GDM1 (cell line): ENCODE results near the gene AKIRIN2.
"Not testable (repeated sequence)": the region's sequence is repeated elsewhere in the genome, so short reads cannot be mapped to it uniquely, and the experiment has no call there.

ENCODE experiments used
- DNase-seq: peaks from one replicate; lab custom pipeline; 2025; lab: John Stamatoyannopoulos, UW

The AKIRIN2 gene

GRCh38 chr6:87687296-87687695, 14.7 kb downstream of the AKIRIN2 start:
- DNase-seq = no peak

- not testable (repeated sequence) for DNase-seq
Observed at GRCh38 chr6:87686636-87687205, 15.3 kb downstream of the AKIRIN2 start.

DNA sequence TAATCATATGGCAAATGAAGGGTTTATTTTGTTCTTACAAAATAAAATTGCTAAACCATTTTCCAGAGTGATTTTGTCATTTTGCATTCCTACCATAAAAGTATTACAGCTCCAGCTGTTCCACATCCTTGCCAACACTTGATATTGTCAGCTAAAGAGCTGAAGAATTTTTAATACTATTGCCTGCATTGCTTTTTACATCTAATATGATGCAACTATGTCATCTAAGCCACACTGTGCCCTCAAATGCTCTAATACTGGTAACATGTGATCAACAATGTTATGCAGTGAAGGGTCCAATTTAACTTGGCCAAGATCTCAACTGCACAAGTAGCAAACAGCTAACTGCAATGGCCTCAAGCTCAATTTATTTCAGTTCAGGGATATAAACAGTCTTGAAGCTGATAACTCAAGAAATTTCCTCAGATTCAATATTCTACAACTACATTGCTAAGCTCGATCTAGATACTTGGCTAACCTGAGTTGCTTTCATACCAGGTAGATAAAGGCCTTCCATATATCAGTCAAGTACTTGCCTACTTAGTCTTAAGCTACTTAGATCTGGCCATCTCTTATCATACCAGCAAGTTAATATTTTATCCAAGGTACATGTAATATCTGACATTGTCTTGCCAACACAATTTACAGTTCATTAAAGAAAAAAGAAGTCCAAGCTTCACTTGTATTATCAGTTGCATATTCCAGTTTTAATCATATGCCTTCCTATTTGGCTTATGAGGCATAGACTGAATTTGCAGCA, 17.0 kb downstream of the AKIRIN2 start:
- DNase-seq = no peak

DNA sequence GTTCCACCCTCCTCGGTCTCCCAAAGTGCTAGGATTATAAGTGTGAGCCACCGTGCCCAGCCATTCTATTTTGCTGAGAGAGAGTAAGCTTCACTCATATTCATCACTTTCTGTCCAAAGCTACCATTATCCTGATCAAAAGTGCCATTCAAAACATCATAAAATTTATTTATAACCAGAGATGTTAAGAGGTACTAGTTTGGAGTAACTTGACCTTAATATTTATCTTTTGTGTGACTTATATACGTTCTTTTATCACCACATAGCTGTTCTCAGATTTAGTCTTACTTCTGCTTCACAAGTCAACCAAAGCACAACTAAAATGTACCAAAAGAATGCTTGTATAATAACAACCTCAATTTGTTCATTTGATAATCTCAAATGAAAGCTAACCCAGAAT, 18.1 kb downstream of the AKIRIN2 start:
- DNase-seq = no peak

DNA sequence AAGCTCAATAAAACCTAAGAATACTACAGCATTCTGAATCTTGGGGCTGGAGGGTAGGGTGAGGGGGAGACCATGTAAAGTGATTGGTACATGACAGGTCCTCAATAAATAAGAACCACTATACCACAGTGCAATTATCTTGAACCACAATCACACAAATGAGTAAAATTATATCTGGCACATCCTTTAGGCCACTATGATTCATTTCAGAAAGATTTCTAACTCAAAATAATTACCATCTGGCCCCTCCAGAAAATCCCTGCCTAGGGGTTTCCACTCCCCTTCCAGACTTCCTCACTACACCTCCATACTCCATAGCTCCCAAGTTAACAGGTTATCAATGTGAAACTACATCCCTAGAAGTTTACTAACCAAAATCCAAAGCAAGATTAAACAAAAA, 19.7 kb downstream of the AKIRIN2 start:
- DNase-seq = no peak

DNA sequence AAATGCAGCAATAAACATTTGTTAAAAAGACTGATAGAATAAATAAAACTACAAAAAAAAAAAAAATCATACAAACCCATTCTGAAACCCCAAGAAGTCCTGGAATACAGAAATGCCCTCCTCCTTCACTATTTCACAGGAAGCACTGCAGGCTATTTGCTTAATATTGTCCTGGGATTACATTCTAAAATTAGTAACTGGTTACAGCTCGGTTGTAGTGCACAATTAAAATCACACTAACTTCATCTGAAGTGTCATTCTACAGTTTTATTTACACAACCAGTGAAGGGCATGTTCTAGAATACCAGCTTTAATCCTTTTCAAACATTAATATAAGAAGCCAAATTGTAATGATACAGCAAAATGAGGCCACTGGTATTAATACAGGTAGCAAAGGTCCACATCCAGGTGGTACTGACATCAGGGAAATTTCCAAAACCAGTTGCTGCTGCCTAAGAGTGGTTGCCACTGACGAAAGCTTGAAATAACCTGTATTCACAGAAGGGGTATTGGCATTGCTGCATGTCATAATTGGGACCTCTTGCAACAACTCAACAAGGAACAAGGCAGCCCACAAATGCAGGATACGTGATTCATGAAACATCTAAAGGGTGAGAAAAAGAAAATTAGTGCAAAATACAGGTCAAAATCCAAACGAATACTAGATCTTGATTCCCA, 26.9 kb downstream of the AKIRIN2 start:
- DNase-seq = no peak

DNA sequence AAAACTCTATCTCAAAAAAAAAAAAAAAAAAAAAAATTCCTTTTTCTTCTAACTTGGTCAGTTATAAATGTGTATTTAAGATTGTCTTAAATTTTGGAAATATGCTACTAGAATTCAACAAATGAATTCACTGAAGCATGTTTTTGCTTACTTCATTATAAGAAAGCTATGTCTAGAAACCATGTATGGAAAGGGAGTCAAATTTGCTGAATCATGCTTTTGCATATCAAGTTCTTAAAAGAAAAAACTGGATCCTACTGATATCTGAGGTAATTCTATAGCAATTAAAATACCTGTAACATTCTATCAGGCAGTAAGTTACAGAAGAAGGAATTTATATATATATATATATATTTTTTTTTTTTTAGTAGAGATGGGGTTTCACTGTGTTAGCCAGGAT, 27.7 kb downstream of the AKIRIN2 start:
- no peak for DNase-seq

GRCh38 chr6:87673237-87673636, 28.8 kb downstream of the AKIRIN2 start:
- no peak for DNase-seq

DNA sequence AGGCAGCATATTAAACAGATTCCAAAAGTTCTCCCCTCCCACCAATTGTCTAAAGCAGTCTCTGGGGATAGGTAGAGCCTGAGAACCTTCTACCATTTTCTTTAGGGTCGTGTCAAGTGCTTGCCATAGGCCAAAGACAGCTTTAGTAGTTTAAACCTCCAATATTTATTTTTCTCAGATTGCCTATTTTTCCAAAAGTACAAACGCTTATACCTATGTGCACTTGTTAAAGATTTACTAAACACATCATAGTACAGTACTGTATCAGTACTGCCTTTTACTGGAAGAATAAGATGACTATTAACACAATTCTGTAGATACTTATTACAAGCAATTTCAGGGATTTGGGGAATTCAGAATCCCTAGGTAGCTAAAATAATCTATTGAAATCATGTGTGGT, 29.4 kb downstream of the AKIRIN2 start:
- no peak for DNase-seq

DNA sequence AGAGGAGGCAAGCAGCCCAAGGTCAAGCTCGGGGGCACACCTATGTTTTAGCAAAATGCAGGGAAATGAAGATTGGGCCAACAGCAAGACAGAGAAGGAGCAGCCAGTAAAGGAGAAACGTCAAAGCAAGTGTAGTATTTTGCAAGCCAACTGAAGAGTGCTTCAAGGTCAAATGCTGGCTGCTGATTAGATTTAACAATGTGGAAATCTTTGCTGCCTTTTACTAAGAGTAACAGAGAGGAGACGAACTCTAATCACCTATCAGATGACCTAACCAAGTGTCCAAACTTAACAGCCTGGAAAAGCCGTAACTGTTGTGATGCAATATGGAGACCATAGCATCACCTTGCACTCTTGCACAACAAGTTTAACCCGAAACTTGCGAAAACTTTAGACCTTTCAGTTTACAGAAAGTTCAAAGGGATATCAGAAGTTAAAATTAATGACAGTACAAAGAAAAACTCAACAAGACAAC, 30.4 kb downstream of the AKIRIN2 start:
- no peak for DNase-seq

DNA sequence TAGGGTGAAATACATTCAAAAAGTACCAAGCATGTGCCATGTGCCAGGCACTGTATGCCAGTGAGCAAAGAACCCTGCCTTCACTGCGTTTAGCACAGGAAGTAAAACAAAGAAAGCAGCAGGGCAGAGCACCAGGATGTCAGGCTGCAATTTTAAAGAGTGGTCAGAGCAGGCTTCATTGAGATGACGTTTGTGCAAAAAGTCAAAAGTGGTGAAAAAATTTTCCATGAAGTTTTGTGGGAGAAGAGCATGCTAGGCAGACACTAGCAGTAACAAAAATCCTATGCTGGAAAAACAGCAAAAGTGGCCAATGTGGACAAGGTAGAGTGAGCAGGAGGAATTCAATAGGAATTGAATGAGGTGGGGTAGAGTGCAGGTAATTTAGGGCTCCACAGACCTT, 31.3 kb downstream of the AKIRIN2 start:
- DNase-seq = no peak

DNA sequence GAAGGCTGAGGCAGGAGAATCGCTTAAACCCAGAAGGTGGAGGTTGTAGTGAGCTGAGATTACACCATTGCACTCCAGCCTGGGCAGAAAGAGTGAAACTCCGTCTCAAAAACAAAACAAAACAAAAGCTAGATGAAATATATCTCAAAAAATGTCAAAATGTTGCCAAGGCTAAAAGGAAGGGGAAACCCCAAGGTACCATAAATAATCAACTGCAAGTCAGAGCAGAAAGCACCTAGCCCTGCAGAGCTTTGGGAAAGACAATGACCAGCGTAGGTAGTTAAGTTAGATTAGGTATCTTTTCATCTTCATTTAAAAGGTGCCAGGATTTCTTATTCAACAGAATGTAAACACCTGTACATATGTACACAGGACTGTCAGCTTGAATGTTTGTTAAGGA, 33.0 kb downstream of the AKIRIN2 start:
- no peak for DNase-seq

GRCh38 chr6:87668013-87668412, 34.0 kb downstream of the AKIRIN2 start:
- no peak for DNase-seq

DNA sequence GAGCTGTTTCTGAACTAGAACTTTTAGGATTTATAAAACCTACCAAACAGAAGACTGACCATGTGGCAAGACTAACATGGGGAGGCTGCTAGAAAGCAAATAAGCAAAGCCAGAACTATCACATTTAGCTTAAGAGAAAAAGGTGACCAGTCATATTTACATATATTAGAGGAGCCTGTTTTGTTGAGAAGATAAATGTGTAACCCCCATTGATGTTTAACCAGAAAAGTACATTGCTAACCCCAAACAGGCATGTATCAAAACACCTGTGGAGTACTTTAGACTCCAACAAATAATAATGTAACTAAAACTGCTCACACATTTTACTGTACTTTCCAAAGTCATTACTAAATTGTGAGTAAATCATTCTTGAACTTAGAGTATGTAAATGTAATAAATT, 35.0 kb downstream of the AKIRIN2 start:
- DNase-seq = no peak

DNA sequence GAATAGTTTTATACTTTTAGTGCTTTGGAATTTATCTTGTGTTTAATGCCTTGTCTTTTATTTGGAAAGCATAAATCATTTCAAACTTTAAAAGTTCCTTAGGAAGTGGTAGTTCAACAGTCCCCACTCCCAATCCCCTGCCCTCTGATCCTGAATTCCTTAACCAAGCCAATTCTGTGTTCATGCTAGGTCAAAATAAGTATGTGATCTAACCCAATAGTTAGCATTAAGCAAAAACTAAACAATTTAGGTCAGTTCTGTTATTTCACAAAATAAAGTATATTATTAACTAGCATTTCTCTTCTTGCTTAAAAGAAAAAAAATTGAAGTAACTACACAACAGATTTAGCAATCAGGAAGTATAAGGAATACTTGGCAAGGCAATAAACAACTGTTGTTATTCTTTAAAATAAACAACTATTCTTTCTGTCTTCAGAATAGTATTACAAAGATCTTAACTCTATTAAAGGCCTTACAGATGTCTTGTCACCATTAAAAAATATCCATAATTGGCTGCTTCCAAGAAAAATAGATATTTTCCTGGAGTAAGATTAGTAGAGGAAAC, 37.0 kb downstream of the AKIRIN2 start:
- DNase-seq = no peak

DNA sequence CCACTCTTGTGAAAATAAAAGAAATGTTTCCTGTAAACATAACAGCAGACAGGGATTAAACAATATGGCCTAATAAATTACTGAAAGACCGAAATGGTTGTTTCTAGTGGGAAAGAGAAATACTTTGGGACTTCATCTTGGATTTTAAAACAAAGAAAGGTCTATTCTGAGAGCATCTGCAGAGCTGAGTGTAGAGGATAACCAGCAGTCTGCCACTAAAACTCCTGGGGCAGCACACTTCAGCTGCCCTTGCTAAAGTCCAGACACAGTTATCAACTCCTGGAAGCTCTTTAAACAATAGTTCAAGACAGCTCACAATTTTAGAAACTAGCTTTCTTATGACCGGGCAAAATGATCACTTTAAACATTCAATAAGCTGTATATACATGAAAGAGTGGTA, 38.6 kb downstream of the AKIRIN2 start:
- DNase-seq = no peak

GRCh38 chr6:87661503-87661902, 40.5 kb downstream of the AKIRIN2 start:
- DNase-seq = no peak

DNA sequence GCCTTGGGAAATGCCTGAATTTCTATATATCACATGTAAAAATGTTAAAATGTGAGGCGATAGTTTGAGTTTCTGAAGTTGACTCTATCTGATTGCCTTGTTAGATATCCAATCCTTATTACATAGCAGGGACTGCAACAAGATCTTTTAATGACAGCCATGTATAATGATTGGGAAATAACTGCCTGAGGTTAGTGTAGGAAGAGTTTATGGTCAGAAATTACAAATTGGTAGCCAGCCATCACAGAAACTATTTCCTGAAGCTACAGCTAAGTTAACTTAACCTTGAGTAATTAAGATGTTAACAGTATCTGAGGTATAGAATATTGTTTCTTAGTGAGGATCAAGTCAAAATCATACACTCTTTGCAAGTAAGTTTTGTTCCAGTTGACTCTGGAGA, 41.0 kb downstream of the AKIRIN2 start:
- DNase-seq = no peak

- no peak for DNase-seq
Observed at GRCh38 chr6:87660226-87660911, 41.7 kb downstream of the AKIRIN2 start.

DNA sequence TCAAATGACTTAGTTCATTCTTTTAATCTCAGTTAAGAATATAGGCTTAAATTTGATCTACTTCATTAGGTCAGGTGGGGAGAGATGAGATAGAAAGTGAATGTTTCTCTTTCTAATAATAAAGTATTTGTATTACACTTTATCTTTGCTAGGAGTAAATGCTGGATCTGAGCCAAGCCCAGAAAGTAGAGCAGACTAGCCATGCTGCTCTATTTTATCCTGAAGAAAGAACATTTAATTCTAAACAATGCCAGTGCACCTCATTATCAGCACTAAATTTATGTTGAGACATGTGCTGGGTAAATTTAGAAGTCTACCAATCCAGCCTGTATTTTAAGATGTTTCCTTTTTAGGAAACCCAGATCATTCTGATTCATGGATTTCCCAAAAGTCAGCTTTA, 43.5 kb downstream of the AKIRIN2 start:
- no peak for DNase-seq

DNA sequence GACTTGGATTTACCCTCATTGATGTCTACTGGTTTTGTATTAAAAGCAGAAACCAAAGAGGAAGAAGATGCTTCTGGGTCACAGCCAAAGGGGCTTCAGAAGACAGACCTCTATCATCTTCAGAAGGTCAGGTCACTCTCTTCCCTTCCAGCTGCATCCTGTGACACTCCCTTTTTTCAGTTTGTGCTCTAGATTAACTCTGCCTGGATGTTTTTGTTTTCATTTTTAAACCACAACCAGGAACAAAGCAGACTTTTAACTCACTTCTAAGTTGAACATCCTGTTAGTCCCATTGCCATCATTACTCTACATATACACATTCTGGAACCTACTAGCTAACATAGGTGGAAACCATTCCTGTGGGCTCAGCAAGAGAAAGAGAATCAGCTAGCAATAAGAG, 45.2 kb downstream of the AKIRIN2 start:
- DNase-seq = no peak

DNA sequence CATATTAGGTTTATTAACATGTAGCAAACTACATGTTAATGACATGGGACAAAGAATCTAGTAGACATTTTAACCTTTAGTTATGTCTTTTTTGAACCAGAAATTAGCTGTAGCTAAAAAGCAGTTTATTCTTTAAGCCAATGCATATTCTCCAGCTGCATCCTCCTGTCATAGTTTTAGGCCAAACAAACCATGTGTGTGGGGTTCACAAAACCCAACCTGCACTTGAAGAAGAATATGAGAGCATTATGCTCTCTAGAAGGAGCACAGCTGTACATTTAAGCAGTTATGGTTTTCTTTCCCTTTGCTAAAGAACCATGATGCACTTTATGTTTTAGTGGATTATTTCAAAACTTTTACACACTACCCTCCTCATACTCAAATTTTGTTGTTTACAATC, 46.2 kb downstream of the AKIRIN2 start:
- no peak for DNase-seq
